GM12873 (cell line): Measurements from ENCODE around the gene CABP5.

Source experiments
- CTCF ChIP-seq: IDR thresholded peaks from 2 replicates; pipeline ENCODE4 v1.5.1; 2012; ENCODE audit warnings: low read depth, mild to moderate bottlenecking, moderate library complexity, low read length, control low read depth; ENCODE audit not compliant: insufficient read depth; ENCODE audit errors: missing control alignments

Gene CABP5

GRCh38 chr19:47996230-47996727 is 47.6 kb downstream of the CABP5 start:
- TF ChIP-seq CTCF: no peak

GRCh38 chr19:47994209-47994802 is 49.6 kb downstream of the CABP5 start, which contains the start of gene ELSPBP1:
Gene ELSPBP1, plus strand, starts transcription at chr19:47994632. Its CDS starts 14,036 bp downstream, at chr19:48008668.
- no peak for TF ChIP-seq CTCF

GRCh38 chr19:47992070-47992469 is 51.8 kb downstream of the CABP5 start, which contains the start of gene BSPH1:
Gene BSPH1, minus strand, starts transcription at chr19:47992170. Its CDS starts 89 bp downstream, at chr19:47992081.
- TF ChIP-seq CTCF: no peak

- no peak for TF ChIP-seq CTCF
Observed at GRCh38 chr19:47991191-47991808, 52.6 kb downstream of the CABP5 start.
